ENCODE results near the gene STAT5A. TPM values are rescaled to one million over a fixed set of nuclear protein-coding genes. Genes with fewer than 3 reads are reported as not detected.

STAT5A gene
- total RNA-seq, 1 experiment from 2014 or later, result 0.19 TPM

DNA sequence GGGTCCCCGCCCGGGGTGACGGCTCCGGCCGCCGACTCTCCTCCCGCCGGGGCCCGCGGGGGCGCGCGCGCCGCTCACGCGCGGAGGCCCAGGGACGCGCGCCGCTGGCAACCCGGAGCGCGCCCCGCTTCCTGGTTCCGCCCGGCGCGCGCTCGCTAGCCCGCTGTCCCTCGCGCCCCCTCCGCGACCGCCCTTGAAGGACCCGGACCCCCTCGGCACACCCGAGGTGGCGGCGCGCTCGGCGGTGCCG is 12.0 kb upstream of the STAT5A start, which contains the start of gene STAT5B:
Gene STAT5B, minus strand, starts transcription at position 33 of the 250 bp plus-strand sequence. CDS start 44,264 bp downstream, outside the sequence.
- CTCF ChIA-PET, result no interaction called here
- Histone ChIP-seq H3K27me3 (replicated peaks; ENCODE audit: insufficient read depth, low read depth, low read length, poor library complexity) (no peaks in the 10 kb centered on the region), H3K9me3 (ENCODE audit: low read depth, low read length, poor library complexity, severe bottlenecking) (no peaks in the 10 kb centered on the region), H3K4me1 (ENCODE audit: insufficient read depth, low read length, poor library complexity, severe bottlenecking) (peaks cover 8% of the 10 kb centered on the region), H3K36me3 (ENCODE audit: insufficient read depth, low read length, poor library complexity, severe bottlenecking) (no peaks in the 10 kb centered on the region), H3K4me3 (ENCODE audit: low read depth, low read length, poor library complexity, severe bottlenecking) (peak within 1 kb of the TSS; percentile 59), H3K27ac (ENCODE audit: low read depth, low read length, poor library complexity, severe bottlenecking) (peak within 1 kb of the TSS; percentile 50)
- peak; percentile 56 for DNase-seq (ENCODE audit: low spot score)
- no TSS peak for BruUV-seq (replicated peaks)
- POLR2A ChIA-PET (ENCODE audit: low non-redundant PET), result interaction anchor here (0.6 kb wide), 1 partner anchor 533 kb away, joined by 4 read pairs; no protein-coding TSS in a partner anchor
- intact Hi-C loops (cut with micrococcal nuclease; ENCODE audit: unreplicated experiment), result no loop called here
- no peak for TF ChIP-seq CTCF (conservative IDR thresholded peaks at IDR 0.05; ENCODE audit: low read depth, low read length)
- no peak for TF ChIP-seq EZH2 (IDR thresholded peaks at IDR 0.05; ENCODE audit: borderline replicate concordance, low read depth, low read length, poor library complexity, severe bottlenecking)

DNA sequence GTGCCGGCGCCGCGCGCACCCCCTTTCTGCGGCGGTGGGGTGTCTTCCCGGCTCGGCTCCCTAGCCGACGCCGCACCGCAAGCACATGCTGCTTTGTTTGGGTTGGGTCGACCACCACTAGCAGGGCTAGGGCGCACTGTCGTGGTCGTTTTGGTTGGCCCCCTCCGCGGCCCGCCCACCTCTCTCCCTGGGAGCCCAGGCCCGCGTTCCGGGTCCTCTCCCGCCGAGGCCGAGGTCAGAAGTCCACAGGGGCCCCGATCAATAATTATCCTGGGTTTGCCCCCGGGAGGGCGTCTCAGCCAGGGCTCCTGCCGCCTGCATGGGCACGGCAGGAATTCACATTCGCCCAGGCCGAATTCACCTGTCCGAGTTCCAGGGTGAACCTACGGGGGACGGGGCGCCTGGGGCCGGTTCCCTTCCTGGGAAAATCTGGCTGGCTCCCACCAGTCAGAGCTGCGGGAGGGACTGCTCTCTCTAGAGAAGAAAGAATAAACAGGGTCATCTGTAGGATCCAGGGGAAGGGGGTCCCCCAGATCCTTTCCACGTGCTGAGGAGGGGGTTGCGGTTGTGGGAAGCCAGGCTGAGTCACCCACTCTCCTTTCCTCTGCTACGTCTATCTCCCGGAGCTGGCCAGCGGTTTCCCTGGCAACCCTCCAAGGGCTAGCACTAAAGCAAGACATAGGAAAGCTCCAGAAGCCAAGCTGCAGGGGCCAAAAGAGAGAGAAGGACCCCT is 11.5 kb upstream of the STAT5A start:
- BruUV-seq (replicated peaks), result no TSS peak
- ChIA-PET POLR2A (ENCODE audit: low non-redundant PET) (no interaction called here), CTCF (no interaction called here)
- Histone ChIP-seq H3K9me3 (ENCODE audit: low read depth, low read length, poor library complexity, severe bottlenecking) (no peaks in the 10 kb centered on the region), H3K4me3 (ENCODE audit: low read depth, low read length, poor library complexity, severe bottlenecking) (peak overlapping the region; percentile 59), H3K36me3 (ENCODE audit: insufficient read depth, low read length, poor library complexity, severe bottlenecking) (no peaks in the 10 kb centered on the region), H3K27me3 (replicated peaks; ENCODE audit: insufficient read depth, low read depth, low read length, poor library complexity) (no peaks in the 10 kb centered on the region), H3K4me1 (ENCODE audit: insufficient read depth, low read length, poor library complexity, severe bottlenecking) (peaks cover 8% of the 10 kb centered on the region), H3K27ac (ENCODE audit: low read depth, low read length, poor library complexity, severe bottlenecking) (peak overlapping the region; percentile 50)
- intact Hi-C loops (cut with micrococcal nuclease; ENCODE audit: unreplicated experiment), result no loop called here
- no peak for DNase-seq (ENCODE audit: low spot score)
- TF ChIP-seq EZH2 (IDR thresholded peaks at IDR 0.05; ENCODE audit: borderline replicate concordance, low read depth, low read length, poor library complexity, severe bottlenecking), result no peak

GRCh38 chr17:42277342-42277712 is 11.0 kb upstream of the STAT5A start:
- no TSS peak for BruUV-seq (replicated peaks)
- H3K9me3 ChIP-seq (ENCODE audit: low read depth, low read length, poor library complexity, severe bottlenecking), result no peaks in the 10 kb centered on the region
- H3K4me1 ChIP-seq (ENCODE audit: insufficient read depth, low read length, poor library complexity, severe bottlenecking), result peaks cover 8% of the 10 kb centered on the region
- no peaks in the 10 kb centered on the region for H3K36me3 ChIP-seq (ENCODE audit: insufficient read depth, low read length, poor library complexity, severe bottlenecking)
- H3K4me3 ChIP-seq (ENCODE audit: low read depth, low read length, poor library complexity, severe bottlenecking), result no peak overlapping the region
- no peaks in the 10 kb centered on the region for H3K27me3 ChIP-seq (replicated peaks; ENCODE audit: insufficient read depth, low read depth, low read length, poor library complexity)
- no peak overlapping the region for H3K27ac ChIP-seq (ENCODE audit: low read depth, low read length, poor library complexity, severe bottlenecking)
- CTCF ChIA-PET, result no interaction called here
- intact Hi-C loops (cut with micrococcal nuclease; ENCODE audit: unreplicated experiment), result no loop called here
- no peak for TF ChIP-seq EZH2 (IDR thresholded peaks at IDR 0.05; ENCODE audit: borderline replicate concordance, low read depth, low read length, poor library complexity, severe bottlenecking)
- no peak for TF ChIP-seq CTCF (conservative IDR thresholded peaks at IDR 0.05; ENCODE audit: low read depth, low read length)
- DNase-seq (ENCODE audit: low spot score), result no peak
- POLR2A ChIA-PET (ENCODE audit: low non-redundant PET), result no interaction called here

Measured in A673 (cell line).